Natural killer cell (primary cell): ENCODE data around the gene KIT. TPM values are rescaled to one million over a fixed set of nuclear protein-coding genes. Genes with fewer than 3 reads are reported as not detected.

ENCODE experiments used
- ATAC-seq, 3 donors: fragments of 150-1000 bp in 2 of 3; fragments of 200-7000 bp in 1 of 3; cut with Tn5 transposase; 1 replicate in 1 of 3; 2 replicates in 2 of 3; pipeline ENCODE4 v1.10.0; 2021; ENCODE audit warnings: mild to moderate bottlenecking in 2 of 3, moderate library complexity in 2 of 3
- DNase-seq, 2 donors: peaks; one replicate each; pipeline versions ENCODE4 v3.0.0 to v3.0.0-alpha.2; 2013 to 2021; ENCODE audit warnings: mixed read lengths in 1 of 2
- H3K27ac ChIP-seq: one replicate; pipeline ENCODE4 v1.5.1; 2013; ENCODE audit warnings: mild to moderate bottlenecking, low read length
- H3K27me3 ChIP-seq: one replicate; pipeline ENCODE4 v1.6.1; 2013; ENCODE audit warnings: low read length; ENCODE audit not compliant: control insufficient read depth, insufficient read depth
- H3K36me3 ChIP-seq: one replicate; pipeline ENCODE4 v1.6.1; 2013; ENCODE audit warnings: low read length; ENCODE audit not compliant: control insufficient read depth, insufficient read depth
- H3K4me1 ChIP-seq: one replicate; pipeline ENCODE4 v1.6.1; 2013; ENCODE audit warnings: low read length; ENCODE audit not compliant: control insufficient read depth, insufficient read depth
- H3K4me3 ChIP-seq: one replicate; pipeline ENCODE4 v1.5.1; 2013; ENCODE audit warnings: low read length
- H3K9me3 ChIP-seq: one replicate; pipeline ENCODE4 v1.6.1; 2013; ENCODE audit warnings: low read length; ENCODE audit not compliant: control insufficient read depth, insufficient read depth
- H3K27ac Mint-ChIP-seq, 2 donors: one replicate each; pipeline ENCODE4 v1.8.0; 2022; ENCODE audit warnings: mild to moderate bottlenecking in 2 of 2, mixed read lengths in 2 of 2, moderate library complexity in 1 of 2
- H3K27me3 Mint-ChIP-seq, 2 donors: one replicate each; pipeline ENCODE4 v1.8.0; 2022; ENCODE audit warnings: low read depth in 2 of 2, mixed read lengths in 2 of 2
- H3K36me3 Mint-ChIP-seq: one replicate; pipeline ENCODE4 v1.8.0; 2022; ENCODE audit warnings: mixed read lengths
- H3K4me1 Mint-ChIP-seq, 2 donors: one replicate each; pipeline ENCODE4 v1.8.0; 2022; ENCODE audit warnings: mixed read lengths in 2 of 2
- H3K4me3 Mint-ChIP-seq: one replicate; pipeline ENCODE4 v1.8.0; 2022; ENCODE audit warnings: mild to moderate bottlenecking, moderate library complexity, mixed read lengths
- H3K9me3 Mint-ChIP-seq, 2 donors: one replicate each; pipeline ENCODE4 v1.8.0; 2022; ENCODE audit warnings: mixed read lengths in 2 of 2
- CTCF ChIP-seq: fragments of 200-600 bp; IDR thresholded peaks from one replicate; pipeline ENCODE4 v1.8.0; 2022; ENCODE audit warnings: antibody characterized with exemption
- WGBS: methylation state at CpG from one replicate; pipeline ENCODE4 v1.1.7; 2013; ENCODE audit warnings: missing lambda C conversion rate; ENCODE audit not compliant: insufficient coverage; 5-methylcytosine and 5-hydroxymethylcytosine counted together
- intact Hi-C: fragments of 100-400 bp; cut with micrococcal nuclease; formaldehyde crosslinking; loops from one replicate; pipeline ENCODE4 v1.14.2; 2022
- total RNA-seq, 4 donors: library from RNA; stranded (reverse); fragments of 120-200 nt in 1 of 4; gene quantifications; one replicate each; pipeline versions ENCODE4 v1.2.3 to v1.2.4, GENCODE V29; 2013 to 2022

KIT gene
- total RNA-seq, 3 donors from 2014 or later (not counting 1 experiment from before 2014, with no cell fraction given): 2.0 to 6.6 (median 3.2) TPM

- Mint-ChIP-seq H3K27me3 (peaks cover 8 to 9% of the 10 kb centered on the region in 2 donors), H3K4me1 (peaks cover 11 to 17% of the 10 kb centered on the region in 2 donors), H3K4me3 (no peak overlapping the region), H3K9me3 (no peaks in the 10 kb centered on the region), H3K27ac (no peak overlapping the region), H3K36me3 (no peaks in the 10 kb centered on the region)
- Histone ChIP-seq H3K27me3 (peaks cover 2% of the 10 kb centered on the region), H3K9me3 (no peaks in the 10 kb centered on the region), H3K27ac (no peak overlapping the region), H3K4me1 (peaks cover 15% of the 10 kb centered on the region), H3K36me3 (no peaks in the 10 kb centered on the region), H3K4me3 (no peak overlapping the region)
- intact Hi-C loops: no loop called here
- no peak for TF ChIP-seq CTCF
- DNase-seq: no peak
- ATAC-seq: no peak
These were observed 86.7 kb downstream of the KIT start for GRCh38 chr4:54744487-54744886.

GRCh38 chr4:54745031-54745770 lies 87.4 kb downstream of the KIT start:
- Histone ChIP-seq H3K4me3 (no peak overlapping the region), H3K36me3 (no peaks in the 10 kb centered on the region), H3K27me3 (peaks cover 2% of the 10 kb centered on the region), H3K27ac (no peak overlapping the region), H3K4me1 (peaks cover 15% of the 10 kb centered on the region), H3K9me3 (no peaks in the 10 kb centered on the region)
- no peak for TF ChIP-seq CTCF
- intact Hi-C loops: no loop called here
- Mint-ChIP-seq H3K4me3 (no peak overlapping the region), H3K27ac (no peak overlapping the region), H3K27me3 (peaks cover 8 to 9% of the 10 kb centered on the region in 2 donors), H3K9me3 (no peaks in the 10 kb centered on the region), H3K36me3 (no peaks in the 10 kb centered on the region), H3K4me1 (peaks cover 11 to 17% of the 10 kb centered on the region in 2 donors)
- no CpG with 5 or more reads among the region's 2 CpGs for WGBS
- DNase-seq (no peak), ATAC-seq (no peak)

- intact Hi-C loops: no loop called here
- Histone ChIP-seq H3K9me3 (no peaks in the 10 kb centered on the region), H3K36me3 (no peaks in the 10 kb centered on the region), H3K27me3 (peaks cover 2% of the 10 kb centered on the region), H3K27ac (no peak overlapping the region), H3K4me1 (peaks cover 15% of the 10 kb centered on the region), H3K4me3 (no peak overlapping the region)
- Mint-ChIP-seq H3K27ac (no peak overlapping the region), H3K27me3 (peaks cover 8 to 9% of the 10 kb centered on the region in 2 donors), H3K4me3 (no peak overlapping the region), H3K4me1 (peaks cover 11 to 17% of the 10 kb centered on the region in 2 donors), H3K36me3 (no peaks in the 10 kb centered on the region), H3K9me3 (no peaks in the 10 kb centered on the region)
- peak in 2 of 3 donors; percentile 42 to 65 for ATAC-seq
- TF ChIP-seq CTCF: no peak
- peak in 1 of 2 donors; percentile 5 for DNase-seq
- 9% methylated on average over 2 of the region's 2 CpGs for WGBS
These were observed 88.5 kb downstream of the KIT start for GRCh38 chr4:54746218-54746617.

- no peak for TF ChIP-seq CTCF
- Mint-ChIP-seq H3K4me3 (no peak overlapping the region), H3K27ac (no peak overlapping the region), H3K4me1 (peaks cover 11 to 17% of the 10 kb centered on the region in 2 donors), H3K27me3 (peaks cover 5 to 11% of the 10 kb centered on the region in 2 donors), H3K36me3 (no peaks in the 10 kb centered on the region), H3K9me3 (no peaks in the 10 kb centered on the region)
- H3K9me3 ChIP-seq: no peaks in the 10 kb centered on the region
- intact Hi-C loops: no loop called here
- peaks cover 12% of the 10 kb centered on the region for H3K4me1 ChIP-seq
- H3K27me3 ChIP-seq: no peaks in the 10 kb centered on the region
- ATAC-seq: no peak
- no peak overlapping the region for H3K27ac ChIP-seq
- H3K36me3 ChIP-seq: no peaks in the 10 kb centered on the region
- DNase-seq: no peak
- H3K4me3 ChIP-seq: no peak overlapping the region
These were observed 92.6 kb downstream of the KIT start for GRCh38 chr4:54750341-54750740.
